WTC11 (cell line): ENCODE results near the gene PDXP. TPM values are rescaled to one million over a fixed set of nuclear protein-coding genes. Genes with fewer than 3 reads are reported as not detected.

Source experiments
- ATAC-seq: fragments of 200-7000 bp; cut with Tn5 transposase; 2 replicates; pipeline ENCODE4 v1.10.0; 2021; ENCODE audit warnings: mild to moderate bottlenecking, moderate library complexity
- CTCF ChIA-PET: fragments of 300-600 bp; sonication (Branson Sonifier 250); formaldehyde crosslinking; loops from one replicate; lab custom pipeline; 2021; ENCODE audit warnings: antibody characterized with exemption; lab: Charles Lee
- POLR2A ChIA-PET: fragments of 350-600 bp; sonication (Branson Sonifier 250); formaldehyde crosslinking; loops from one replicate; lab custom pipeline; 2021; ENCODE audit warnings: antibody characterized with exemption; lab: Charles Lee
- DNase-seq: peaks from one replicate; pipeline ENCODE4 v3.0.0; 2021; ENCODE audit warnings: low spot score
- H3K27ac Mint-ChIP-seq: 2 replicates; pipeline ENCODE4 v1.8.0; 2021; ENCODE audit warnings: mixed read lengths
- H3K27me3 Mint-ChIP-seq: 2 replicates; pipeline ENCODE4 v1.8.0; 2021; ENCODE audit warnings: low read depth, mild to moderate bottlenecking, moderate library complexity, mixed read lengths
- H3K36me3 Mint-ChIP-seq: 2 replicates; pipeline ENCODE4 v1.8.0; 2021; ENCODE audit warnings: mixed read lengths
- H3K4me1 Mint-ChIP-seq: 2 replicates; pipeline ENCODE4 v1.8.0; 2022; ENCODE audit warnings: mixed read lengths
- H3K4me3 Mint-ChIP-seq: 2 replicates; pipeline ENCODE4 v1.8.0; 2021; ENCODE audit warnings: mild to moderate bottlenecking, moderate library complexity, mixed read lengths
- H3K9me3 Mint-ChIP-seq: 2 replicates; pipeline ENCODE4 v1.8.0; 2021; ENCODE audit warnings: mixed read lengths
- AR ChIP-seq: fragments of 250-450 bp; sonication (Bioruptor Pico); IDR thresholded peaks from 2 replicates; pipeline ENCODE4 v1.9.0; 2021; ENCODE audit warnings: mild to moderate bottlenecking
- ATF6 ChIP-seq: sonication (generic); formaldehyde crosslinking; IDR thresholded peaks from 2 replicates; pipeline ENCODE4 v1.8.1; 2023; ENCODE audit warnings: mild to moderate bottlenecking, missing genetic modification reagents
- CTCF ChIP-seq: fragments of 200-600 bp; IDR thresholded peaks from 2 replicates; pipeline ENCODE4 v1.8.0; 2022; ENCODE audit warnings: antibody characterized with exemption
- ERG ChIP-seq: fragments of 250-450 bp; sonication (Bioruptor Pico); IDR thresholded peaks from 2 replicates; pipeline ENCODE4 v1.8.0; 2021; ENCODE audit warnings: mild to moderate bottlenecking
- ETV6 ChIP-seq: sonication (generic); formaldehyde crosslinking; IDR thresholded peaks from 2 replicates; pipeline ENCODE4 v1.8.1; 2022; ENCODE audit warnings: mild to moderate bottlenecking, missing genetic modification reagents
- FOXK1 ChIP-seq: sonication (generic); formaldehyde crosslinking; IDR thresholded peaks from 2 replicates; pipeline ENCODE4 v1.8.0; 2022; ENCODE audit warnings: mild to moderate bottlenecking, moderate library complexity, missing genetic modification reagents
- JAZF1 ChIP-seq: fragments of 250-450 bp; sonication (Bioruptor Pico); IDR thresholded peaks from 2 replicates; pipeline ENCODE4 v1.9.0; 2021; ENCODE audit warnings: moderate library complexity, mild to moderate bottlenecking, inconsistent platforms
- MAX ChIP-seq: sonication (generic); formaldehyde crosslinking; IDR thresholded peaks from 2 replicates; pipeline ENCODE4 v1.8.0; 2022; ENCODE audit warnings: mild to moderate bottlenecking, missing genetic modification reagents
- SMAD3 ChIP-seq: sonication (generic); formaldehyde crosslinking; IDR thresholded peaks from 2 replicates; pipeline ENCODE4 v1.8.0; 2022; ENCODE audit warnings: missing genetic modification reagents, mild to moderate bottlenecking, borderline replicate concordance
- USF1 ChIP-seq: sonication (generic); formaldehyde crosslinking; IDR thresholded peaks from 2 replicates; pipeline ENCODE4 v1.8.0; 2022; ENCODE audit warnings: mild to moderate bottlenecking, missing genetic modification reagents
- ZNF219 ChIP-seq: sonication (generic); formaldehyde crosslinking; IDR thresholded peaks from 2 replicates; pipeline ENCODE4 v1.8.0; 2023; ENCODE audit warnings: missing genetic modification reagents, mild to moderate bottlenecking, borderline replicate concordance
- ZNF281 ChIP-seq: sonication (generic); formaldehyde crosslinking; IDR thresholded peaks from 2 replicates; pipeline ENCODE4 v1.8.0; 2023; ENCODE audit warnings: mild to moderate bottlenecking, missing genetic modification reagents
- ZNF532 ChIP-seq: fragments of 250-450 bp; sonication (Bioruptor Pico); IDR thresholded peaks from 2 replicates; pipeline ENCODE4 v1.9.0; 2021; ENCODE audit warnings: mild to moderate bottlenecking, borderline replicate concordance
- ZNF671 ChIP-seq: fragments of 250-450 bp; sonication (Bioruptor Pico); IDR thresholded peaks from 2 replicates; pipeline ENCODE4 v1.8.0; 2021; ENCODE audit warnings: mild to moderate bottlenecking
- total RNA-seq: library from RNA; stranded (reverse); gene quantifications from 3 replicates; pipeline ENCODE4 v1.2.3, GENCODE V29; 2021

PDXP gene
- total RNA-seq, 1 experiment from 2014 or later, result 36.1 TPM

GRCh38 chr22:37610480-37611129 is 47.9 kb upstream of the PDXP start:
- ATAC-seq (no peak), DNase-seq (no peak)
- Mint-ChIP-seq H3K27ac (no peak overlapping the region), H3K36me3 (peaks cover 6% of the 10 kb centered on the region), H3K4me1 (peaks cover 15% of the 10 kb centered on the region), H3K9me3 (no peaks in the 10 kb centered on the region), H3K4me3 (peak overlapping the region; percentile 90), H3K27me3 (no peaks in the 10 kb centered on the region)
- ChIA-PET CTCF (interaction anchor here (4.0 to 4.6 kb wide), 3 partner anchors 16 to 31 kb away, joined by 29 to 56 read pairs (median 39); partner anchors contain the start of gene SH3BP1), POLR2A (no interaction called here)
- TF ChIP-seq ZNF281 (no peak), SMAD3 (no peak)

GRCh38 chr22:37611207-37611606 is 47.3 kb upstream of the PDXP start:
- CTCF ChIA-PET, result no interaction called here
- Mint-ChIP-seq H3K36me3 (peaks cover 9% of the 10 kb centered on the region), H3K4me3 (no peak overlapping the region), H3K27ac (no peak overlapping the region), H3K9me3 (no peaks in the 10 kb centered on the region), H3K27me3 (no peaks in the 10 kb centered on the region), H3K4me1 (peaks cover 12% of the 10 kb centered on the region)
- POLR2A ChIA-PET, result no interaction called here
- ATAC-seq (no peak), DNase-seq (no peak)
- no peak for TF ChIP-seq AR
- no peak for TF ChIP-seq JAZF1 (CRISPR knock-in tag)
- no peak for TF ChIP-seq ERG (CRISPR knock-in tag)
- TF ChIP-seq USF1 (CRISPR knock-in tag), result no peak
- no peak for TF ChIP-seq FOXK1 (CRISPR knock-in tag)
- TF ChIP-seq CTCF, result no peak
- no peak for TF ChIP-seq ETV6 (CRISPR knock-in tag)
- TF ChIP-seq ZNF532 (CRISPR knock-in tag), result no peak
- no peak for TF ChIP-seq ZNF281
- no peak for TF ChIP-seq ZNF219 (CRISPR knock-in tag)
- no peak for TF ChIP-seq MAX (CRISPR knock-in tag)
- no peak for TF ChIP-seq ATF6 (CRISPR knock-in tag)
- TF ChIP-seq ZNF671, result no peak
